HG02938 (cell line): ENCODE data around the gene ZC3H12A.

Experiments
- ATAC-seq: cut with Tn5 transposase; IDR thresholded peaks from one replicate; pipeline ENCODE4 v1.9.1; 2021; ENCODE audit warnings: mild to moderate bottlenecking, moderate library complexity; ENCODE audit not compliant: unreplicated experiment

The ZC3H12A gene

GRCh38 chr1:37474046-37474696 lies at the start of gene ZC3H12A:
Gene ZC3H12A (plus strand): TSS chr1:37474580. CDS start chr1:37475497, 917 bp downstream.
- peak; percentile 40 for ATAC-seq

DNA sequence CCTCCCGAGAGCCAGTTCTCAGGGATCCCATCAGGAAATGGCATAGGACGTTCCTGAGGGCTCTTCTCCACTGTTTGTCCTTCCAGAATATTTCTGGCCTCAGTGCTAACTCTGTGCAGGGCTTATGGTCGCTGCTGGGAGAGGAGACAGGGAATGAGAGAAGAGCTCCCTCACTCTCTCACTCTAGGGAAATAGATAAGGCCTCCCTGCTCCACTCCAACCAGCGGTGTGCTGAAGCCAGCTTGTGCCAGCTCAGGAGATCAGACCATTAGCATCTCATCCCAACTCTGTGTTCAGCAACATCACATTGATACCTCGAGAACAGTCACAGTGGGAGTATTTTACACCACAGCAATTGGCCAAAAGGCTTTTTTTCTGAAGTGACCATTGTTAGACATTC lies 49.2 kb upstream of the ZC3H12A start:
- no peak for ATAC-seq

DNA sequence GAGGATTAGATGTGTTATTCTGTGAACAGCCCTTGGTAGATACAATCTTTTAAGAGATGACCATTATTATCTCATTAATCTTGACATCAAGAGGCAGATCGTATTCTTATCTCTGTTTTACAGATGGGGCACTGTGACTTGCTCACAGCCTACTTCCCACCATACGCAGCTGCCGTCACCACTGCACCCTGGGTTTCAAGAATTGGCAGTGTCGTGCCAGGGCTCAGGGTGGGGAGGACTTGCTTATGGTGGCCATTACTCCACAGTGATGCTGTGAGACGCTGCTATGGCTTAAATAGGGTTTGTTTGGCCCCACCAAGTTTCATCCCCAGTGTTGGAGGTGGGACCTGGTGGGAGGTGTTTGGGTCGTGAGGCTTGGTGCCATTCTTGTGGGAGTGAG lies 45.4 kb upstream of the ZC3H12A start:
- ATAC-seq, result no peak

DNA sequence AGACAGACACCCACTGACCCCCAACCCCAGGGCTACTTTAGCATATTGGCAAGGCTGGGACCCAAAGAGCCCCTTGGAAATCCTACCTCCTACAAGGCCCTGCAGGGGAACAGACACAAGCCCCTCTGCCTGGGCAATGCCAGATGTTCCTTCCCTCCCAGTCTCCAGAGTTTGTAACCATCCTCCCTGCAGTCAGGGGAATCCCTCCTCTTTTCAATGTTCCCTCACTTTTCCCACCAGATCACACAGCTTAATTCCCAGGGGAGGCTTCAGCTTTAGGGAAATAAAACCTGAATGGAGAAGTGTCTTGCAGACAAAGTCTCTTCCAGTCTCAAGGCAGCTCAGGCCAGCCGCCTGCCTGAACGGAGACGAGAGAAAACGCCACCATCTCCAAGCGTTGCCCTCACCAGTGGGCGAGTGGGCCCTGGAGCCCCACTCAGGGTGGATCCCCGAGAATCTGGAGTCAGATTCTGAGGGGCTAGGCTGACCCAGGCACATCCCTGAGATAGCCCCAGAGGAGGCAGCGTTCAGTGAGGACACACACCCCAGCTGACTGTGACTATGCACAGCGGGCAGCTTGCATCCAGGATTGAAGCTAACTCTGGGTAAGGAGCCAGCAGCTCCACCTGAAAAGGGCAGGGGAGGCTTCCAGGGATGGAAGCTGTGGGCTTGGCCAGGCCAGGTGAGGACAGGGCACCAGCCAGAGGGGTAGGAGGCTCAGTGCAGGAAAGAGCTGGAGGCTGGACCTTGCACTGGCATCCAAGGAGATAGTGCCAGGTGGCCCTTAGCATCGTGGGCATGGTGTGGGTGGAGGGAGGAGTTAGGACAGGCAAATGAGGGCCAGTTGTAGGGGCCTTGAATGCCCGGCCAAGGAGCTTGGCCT lies 44.0 kb upstream of the ZC3H12A start:
- no peak for ATAC-seq

DNA sequence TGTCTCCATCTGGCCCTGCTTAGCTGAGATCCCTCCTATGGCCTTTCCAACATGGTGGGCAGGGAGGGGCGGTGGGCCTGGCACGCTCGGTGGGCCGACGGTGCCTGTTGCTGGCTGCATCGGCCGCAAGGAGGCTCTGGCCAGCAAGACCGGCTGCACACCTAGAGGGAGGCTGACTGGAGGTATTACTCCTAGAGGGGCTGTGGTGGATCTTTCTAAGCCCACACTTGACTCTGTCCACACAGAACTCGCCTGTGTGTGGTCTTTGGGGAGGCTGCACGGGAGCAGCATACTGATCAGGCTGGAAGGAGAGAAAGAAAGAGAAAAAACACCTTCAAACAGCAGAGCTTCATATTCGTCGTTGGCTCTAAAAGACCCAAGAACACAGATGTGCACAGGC lies 41.7 kb upstream of the ZC3H12A start:
- no peak for ATAC-seq

GRCh38 chr1:37433171-37433570 lies 41.2 kb upstream of the ZC3H12A start:
- no peak for ATAC-seq

GRCh38 chr1:37434292-37435225 lies 39.8 kb upstream of the ZC3H12A start:
- ATAC-seq, result no peak

DNA sequence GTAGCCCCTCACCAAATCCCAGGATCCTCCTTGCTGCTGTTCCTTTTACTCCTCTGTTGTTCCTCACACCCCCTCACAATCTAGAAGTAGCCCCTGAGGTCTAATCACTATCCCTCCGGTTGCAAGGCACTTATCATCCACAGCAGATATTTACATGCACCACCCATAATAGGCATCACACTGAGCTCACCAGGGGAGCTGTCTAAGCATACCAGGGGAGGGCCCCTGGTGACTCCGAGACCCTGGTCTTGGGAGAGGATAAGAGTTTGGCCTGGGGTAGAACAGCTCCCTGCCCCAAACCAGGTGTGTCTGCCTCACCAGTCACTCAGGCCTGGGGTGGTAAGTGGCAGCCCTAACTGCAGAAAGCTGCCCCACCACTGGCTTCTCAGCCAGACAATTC lies 37.3 kb upstream of the ZC3H12A start:
- no peak for ATAC-seq

- no peak for ATAC-seq
Measured at GRCh38 chr1:37438037-37438868, 36.1 kb upstream of the ZC3H12A start.

DNA sequence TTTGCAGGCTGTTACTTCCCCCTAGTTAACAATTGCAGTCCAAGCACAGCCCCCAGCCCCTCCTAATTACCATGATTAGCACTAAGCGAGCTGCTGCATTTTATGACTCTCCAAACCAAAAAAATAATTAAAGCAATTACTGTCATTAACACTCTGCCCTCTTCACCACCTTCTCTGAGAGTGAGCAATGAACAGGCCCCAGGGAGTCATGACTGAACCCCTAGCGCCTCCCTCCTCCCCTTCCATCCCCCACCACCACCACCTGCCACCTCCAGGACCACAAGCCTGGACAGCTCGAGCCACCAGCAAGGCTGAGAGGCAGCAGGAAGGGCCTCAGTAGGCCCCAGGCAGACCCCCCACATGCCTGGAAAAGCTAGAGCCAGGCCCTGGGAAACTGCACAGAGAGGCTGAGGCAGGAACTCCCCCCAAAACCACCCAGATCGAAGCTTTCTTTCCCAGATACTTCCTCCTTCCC lies 35.5 kb upstream of the ZC3H12A start:
- no peak for ATAC-seq

- no peak for ATAC-seq
Measured at GRCh38 chr1:37439349-37439995, 34.9 kb upstream of the ZC3H12A start.

DNA sequence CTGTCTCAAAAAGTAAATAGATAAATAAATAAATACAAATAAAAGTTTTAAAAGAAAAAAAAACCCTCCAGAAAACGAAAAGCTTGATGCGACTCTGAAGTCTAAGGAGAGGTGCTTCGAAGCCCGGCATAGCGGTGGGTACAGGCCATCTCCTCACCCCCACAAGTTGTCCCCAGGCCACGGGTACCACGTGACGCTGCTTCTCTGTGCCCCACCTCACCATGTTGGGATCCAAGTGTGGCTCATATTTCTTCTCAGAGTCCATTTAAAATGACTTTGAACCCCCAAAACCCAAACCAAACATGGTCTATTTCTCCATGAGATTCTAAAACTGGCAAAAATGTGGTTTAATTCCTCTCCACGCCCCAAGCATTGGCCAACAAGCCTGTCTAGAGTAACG lies 32.9 kb upstream of the ZC3H12A start:
- no peak for ATAC-seq

- ATAC-seq, result no peak
Measured at GRCh38 chr1:37442139-37442538, 32.2 kb upstream of the ZC3H12A start.

DNA sequence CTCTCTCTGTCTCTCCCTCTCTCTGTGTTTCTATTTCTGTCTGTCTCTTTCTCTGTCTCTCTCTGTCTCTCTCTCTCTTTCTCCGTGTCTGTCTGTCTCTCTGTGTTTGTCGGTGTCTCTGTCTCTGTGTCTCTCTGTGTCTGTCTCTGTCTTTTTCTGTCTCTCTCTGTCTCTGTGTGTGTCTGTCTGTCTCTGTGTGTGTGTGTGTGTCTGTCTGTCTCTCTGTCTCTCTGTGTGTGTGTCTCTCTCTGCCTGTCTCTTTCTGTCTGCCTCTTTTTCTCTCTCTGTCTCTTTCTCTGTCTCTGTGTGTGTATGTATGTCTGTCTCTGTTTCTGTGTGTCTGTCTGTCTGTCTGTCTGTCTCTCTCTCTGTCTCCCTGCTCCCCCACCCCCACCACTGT lies 31.7 kb upstream of the ZC3H12A start:
- ATAC-seq, result no peak

DNA sequence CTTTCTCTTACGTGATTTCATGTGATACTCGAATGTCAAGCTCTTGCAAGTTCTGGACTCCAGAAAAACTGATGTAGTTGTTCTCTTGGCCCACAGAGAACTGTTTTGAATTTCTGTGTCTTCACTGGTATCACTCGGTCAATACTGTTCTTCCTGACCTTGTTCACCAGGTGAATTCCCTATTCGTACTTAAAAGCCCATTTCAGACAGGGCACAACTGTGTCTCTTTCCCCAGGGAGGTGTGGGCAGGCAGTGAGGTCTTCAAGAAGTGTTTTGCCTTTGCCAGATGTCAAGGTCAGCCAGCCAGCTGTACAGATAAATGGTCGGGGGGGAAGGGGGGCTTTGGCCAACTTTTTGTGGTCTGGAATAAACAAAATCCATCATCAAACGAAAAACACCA lies 27.5 kb upstream of the ZC3H12A start:
- ATAC-seq, result no peak

- no peak for ATAC-seq
Measured at GRCh38 chr1:37448185-37448584, 26.2 kb upstream of the ZC3H12A start.

- no peak for ATAC-seq
Measured at GRCh38 chr1:37448691-37449417, 25.5 kb upstream of the ZC3H12A start.

DNA sequence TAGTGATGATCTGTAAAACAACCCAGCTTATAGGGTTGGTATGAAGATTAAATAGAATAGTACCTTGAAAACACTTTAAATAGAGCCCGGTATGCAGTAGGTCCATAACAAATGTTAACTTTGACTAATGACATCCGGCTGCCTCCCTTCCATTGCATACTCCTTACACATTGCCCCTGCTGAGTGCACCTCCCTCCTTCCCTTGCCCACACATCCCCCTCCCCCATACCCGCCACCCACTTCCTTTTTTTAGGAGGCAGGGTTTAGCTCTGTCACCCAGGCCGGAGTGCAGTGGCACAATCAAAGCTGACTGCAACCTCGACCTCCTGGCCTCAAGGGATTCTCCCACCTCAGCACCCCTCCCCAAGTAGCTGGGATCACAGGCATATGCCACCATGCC lies 24.4 kb upstream of the ZC3H12A start:
- ATAC-seq, result no peak

DNA sequence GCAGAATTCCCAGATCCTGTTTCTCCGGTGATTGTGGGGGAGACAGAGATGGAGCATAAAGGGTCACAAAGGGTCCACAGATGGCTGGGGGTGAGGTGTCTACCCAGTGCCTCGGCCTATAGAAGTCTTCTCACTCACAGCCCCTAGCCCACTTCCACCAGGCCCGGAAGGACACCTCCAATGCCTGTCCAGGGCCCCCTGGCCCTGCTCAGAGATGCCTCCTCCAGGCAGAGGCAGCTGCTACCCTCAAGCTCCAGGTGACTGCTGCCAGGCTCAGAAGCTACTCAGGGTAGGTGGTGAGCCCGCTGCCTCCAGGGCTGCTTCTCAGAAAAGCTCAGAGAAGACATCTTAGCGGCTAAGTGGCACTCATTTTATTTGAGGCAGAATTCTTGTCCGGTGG lies 22.0 kb upstream of the ZC3H12A start:
- no peak for ATAC-seq
